IPS-18c (cell line): ENCODE data around the gene GMDS.

Experiments used
- H3K4me3 ChIP-seq: 2 replicates; pipeline ENCODE4 v1.7.0; 2013; ENCODE audit warnings: low read depth, mild to moderate bottlenecking, low read length, moderate library complexity; ENCODE audit not compliant: insufficient read depth
- H3K9me3 ChIP-seq: one replicate; pipeline ENCODE4 v1.6.1; 2013; ENCODE audit warnings: mild to moderate bottlenecking, low read length, moderate library complexity; ENCODE audit not compliant: control insufficient read depth, insufficient read depth

GMDS gene

GRCh38 chr6:1780251-1780867 is 465.0 kb downstream of the GMDS start:
- Histone ChIP-seq H3K9me3 (peaks cover 2% of the 10 kb centered on the region), H3K4me3 (no peak overlapping the region)

- Histone ChIP-seq H3K4me3 (no peak overlapping the region), H3K9me3 (peaks cover 2% of the 10 kb centered on the region)
These were observed 466.6 kb downstream of the GMDS start for GRCh38 chr6:1778686-1779235.

GRCh38 chr6:1777921-1778685 is 467.3 kb downstream of the GMDS start:
- H3K4me3 ChIP-seq, result no peak overlapping the region
- peaks cover 2% of the 10 kb centered on the region for H3K9me3 ChIP-seq

GRCh38 chr6:1775441-1775840 is 470.0 kb downstream of the GMDS start:
- H3K4me3 ChIP-seq, result no peak overlapping the region
- no peaks in the 10 kb centered on the region for H3K9me3 ChIP-seq

GRCh38 chr6:1774226-1774915 is 471.0 kb downstream of the GMDS start:
- Histone ChIP-seq H3K9me3 (no peaks in the 10 kb centered on the region), H3K4me3 (no peak overlapping the region)

- no peaks in the 10 kb centered on the region for H3K9me3 ChIP-seq
These were observed 471.7 kb downstream of the GMDS start for GRCh38 chr6:1773700-1774099.

GRCh38 chr6:1770968-1771723 is 474.3 kb downstream of the GMDS start:
- Histone ChIP-seq H3K4me3 (no peak overlapping the region), H3K9me3 (no peaks in the 10 kb centered on the region)

More at GRCh38 chr6:1773700-1774099, 471.7 kb downstream of the GMDS start:
- H3K4me3 ChIP-seq, result no peak overlapping the region

- H3K4me3 ChIP-seq, result no peak overlapping the region
These were observed 475.0 kb downstream of the GMDS start for GRCh38 chr6:1770435-1770843.

GRCh38 chr6:1767481-1768246 is 477.7 kb downstream of the GMDS start:
- Histone ChIP-seq H3K4me3 (no peak overlapping the region), H3K9me3 (no peaks in the 10 kb centered on the region)

More at GRCh38 chr6:1770435-1770843, 475.0 kb downstream of the GMDS start:
- H3K9me3 ChIP-seq, result no peaks in the 10 kb centered on the region

GRCh38 chr6:1766654-1767053 is 478.8 kb downstream of the GMDS start:
- Histone ChIP-seq H3K4me3 (no peak overlapping the region), H3K9me3 (no peaks in the 10 kb centered on the region)

GRCh38 chr6:1765160-1765903 is 480.1 kb downstream of the GMDS start:
- H3K4me3 ChIP-seq, result no peak overlapping the region
- H3K9me3 ChIP-seq, result no peaks in the 10 kb centered on the region

GRCh38 chr6:1764397-1764987 is 480.9 kb downstream of the GMDS start:
- Histone ChIP-seq H3K4me3 (no peak overlapping the region), H3K9me3 (no peaks in the 10 kb centered on the region)

GRCh38 chr6:1763404-1763803 is 482.0 kb downstream of the GMDS start:
- no peaks in the 10 kb centered on the region for H3K9me3 ChIP-seq
- no peak overlapping the region for H3K4me3 ChIP-seq

- H3K9me3 ChIP-seq, result no peaks in the 10 kb centered on the region
- no peak overlapping the region for H3K4me3 ChIP-seq
These were observed 483.2 kb downstream of the GMDS start for GRCh38 chr6:1762203-1762602.

GRCh38 chr6:1761477-1761877 is 483.9 kb downstream of the GMDS start:
- Histone ChIP-seq H3K9me3 (no peaks in the 10 kb centered on the region), H3K4me3 (no peak overlapping the region)

GRCh38 chr6:1760876-1761275 is 484.5 kb downstream of the GMDS start:
- Histone ChIP-seq H3K4me3 (no peak overlapping the region), H3K9me3 (no peaks in the 10 kb centered on the region)
